H9 (cell line): ENCODE data around the gene TSPAN3. TPM values are rescaled to one million over a fixed set of nuclear protein-coding genes. Genes with fewer than 3 reads are reported as not detected.

ENCODE experiments used
- DNase-seq: peaks from one replicate; pipeline ENCODE4 v3.0.0-alpha.2; 2017
- H2AFZ ChIP-seq: one replicate; pipeline ENCODE4 v1.6.1; 2013; ENCODE audit warnings: mild to moderate bottlenecking, low read length, control low read depth, moderate library complexity
- H2AK5ac ChIP-seq: 2 replicates; pipeline ENCODE4 v1.6.1; 2013; ENCODE audit warnings: low read length, control low read depth, mixed read lengths; ENCODE audit not compliant: insufficient read length
- H2BK120ac ChIP-seq: one replicate; pipeline ENCODE4 v1.6.1; 2013; ENCODE audit warnings: low read depth, mild to moderate bottlenecking, low read length, control low read depth, inconsistent platforms; ENCODE audit not compliant: poor library complexity, severe bottlenecking
- H2BK12ac ChIP-seq: 2 replicates; pipeline ENCODE4 v1.6.1; 2013; ENCODE audit warnings: low read length, control low read depth, mixed read lengths, low read depth; ENCODE audit not compliant: insufficient read length
- H2BK15ac ChIP-seq: 2 replicates; pipeline ENCODE4 v1.6.1; 2013; ENCODE audit warnings: low read depth, low read length, control low read depth
- H2BK20ac ChIP-seq: one replicate; pipeline ENCODE4 v1.6.1; 2013; ENCODE audit warnings: low read depth, mild to moderate bottlenecking, low read length, control low read depth, inconsistent platforms; ENCODE audit not compliant: poor library complexity, severe bottlenecking
- H2BK5ac ChIP-seq: 2 replicates; pipeline ENCODE4 v1.6.1; 2013; ENCODE audit warnings: low read length, control low read depth, mixed read lengths; ENCODE audit not compliant: insufficient read length
- H3K14ac ChIP-seq: 2 replicates; pipeline ENCODE4 v1.6.1; 2013; ENCODE audit warnings: low read length, control low read depth; ENCODE audit not compliant: insufficient read depth
- H3K18ac ChIP-seq: 2 replicates; pipeline ENCODE4 v1.6.1; 2013; ENCODE audit warnings: low read depth, mild to moderate bottlenecking, mixed read lengths, low read length, control low read depth; ENCODE audit not compliant: insufficient read length
- H3K23ac ChIP-seq: 2 replicates; pipeline ENCODE4 v1.6.1; 2013; ENCODE audit warnings: low read length, control low read depth, mixed read lengths, low read depth; ENCODE audit not compliant: insufficient read length
- H3K23me2 ChIP-seq: 2 replicates; pipeline ENCODE4 v1.6.1; 2013; ENCODE audit warnings: low read depth, mild to moderate bottlenecking, mixed read lengths, low read length, control low read depth; ENCODE audit not compliant: insufficient read length, poor library complexity, severe bottlenecking
- H3K27ac ChIP-seq: 2 replicates; pipeline ENCODE4 v1.5.1; 2013; ENCODE audit warnings: low read length, control low read depth, mixed read lengths, low read depth; ENCODE audit not compliant: insufficient read length
- H3K27me3 ChIP-seq: 2 replicates; pipeline ENCODE4 v1.6.1; 2013; ENCODE audit warnings: low read length, control low read depth, inconsistent platforms; ENCODE audit not compliant: insufficient read depth
- H3K4ac ChIP-seq: 2 replicates; pipeline ENCODE4 v1.6.1; 2013; ENCODE audit warnings: low read depth, mild to moderate bottlenecking, control low read depth, inconsistent platforms, low read length, moderate library complexity
- H3K4me1 ChIP-seq: 2 replicates; pipeline ENCODE4 v1.6.1; 2013; ENCODE audit warnings: low read length, control low read depth, inconsistent platforms; ENCODE audit not compliant: insufficient read depth
- H3K4me2 ChIP-seq: 2 replicates; pipeline ENCODE4 v1.6.1; 2013; ENCODE audit warnings: low read length, control low read depth, mixed read lengths; ENCODE audit not compliant: insufficient read length, insufficient read depth
- H3K56ac ChIP-seq: 2 replicates; pipeline ENCODE4 v1.6.1; 2013; ENCODE audit warnings: low read depth, mild to moderate bottlenecking, mixed read lengths, low read length, control low read depth; ENCODE audit not compliant: insufficient read length
- H3K79me1 ChIP-seq: 2 replicates; pipeline ENCODE4 v1.6.1; 2013; ENCODE audit warnings: low read depth, mild to moderate bottlenecking, moderate library complexity, low read length, control low read depth, inconsistent platforms; ENCODE audit not compliant: insufficient read depth, poor library complexity, severe bottlenecking
- H3K79me2 ChIP-seq: 2 replicates; pipeline ENCODE4 v1.6.1; 2013; ENCODE audit warnings: low read length, control low read depth, inconsistent platforms; ENCODE audit not compliant: insufficient read depth
- H3K9ac ChIP-seq: 2 replicates; pipeline ENCODE4 v1.6.1; 2013; ENCODE audit warnings: low read length, control low read depth, mixed read lengths; ENCODE audit not compliant: insufficient read length; ENCODE audit errors: extremely low read depth
- H3K9me3 ChIP-seq: one replicate; pipeline ENCODE4 v1.6.1; 2013; ENCODE audit warnings: low read depth, low read length, inconsistent platforms; ENCODE audit not compliant: control insufficient read depth
- H3T11ph ChIP-seq: one replicate; pipeline ENCODE4 v1.6.1; 2013; ENCODE audit warnings: mild to moderate bottlenecking, low read length, control low read depth, inconsistent platforms
- H4K20me1 ChIP-seq: one replicate; pipeline ENCODE4 v1.6.1; 2013; ENCODE audit not compliant: control insufficient read depth, insufficient read length, insufficient read depth
- H4K5ac ChIP-seq: 2 replicates; pipeline ENCODE4 v1.6.1; 2013; ENCODE audit warnings: low read depth, mild to moderate bottlenecking, mixed read lengths, low read length, control low read depth; ENCODE audit not compliant: insufficient read length
- H4K8ac ChIP-seq: replicated peaks from 2 replicates; pipeline ENCODE4 v1.6.1; 2013; ENCODE audit warnings: low read length, control low read depth, mixed read lengths, low read depth; ENCODE audit not compliant: insufficient read length
- H4K91ac ChIP-seq: 2 replicates; pipeline ENCODE4 v1.6.1; 2013; ENCODE audit warnings: low read depth, mild to moderate bottlenecking, moderate library complexity, mixed read lengths, low read length, control low read depth; ENCODE audit not compliant: insufficient read length
- H3K27ac Mint-ChIP-seq, 3 experiments: 2 replicates in 2 of 3; 3 replicates in 1 of 3; pipeline ENCODE4 v1.8.0; 2020 to 2021; ENCODE audit warnings: mixed read lengths in 3 of 3, mild to moderate bottlenecking in 1 of 3, moderate library complexity in 1 of 3
- H3K27me3 Mint-ChIP-seq: 2 replicates; pipeline ENCODE4 v1.8.0; 2021; ENCODE audit warnings: low read depth, mild to moderate bottlenecking, moderate library complexity, mixed read lengths
- H3K36me3 Mint-ChIP-seq, 3 experiments: 2 replicates in 2 of 3; 3 replicates in 1 of 3; pipeline ENCODE4 v1.8.0; 2020 to 2021; ENCODE audit warnings: low read depth in 3 of 3, mixed read lengths in 3 of 3; ENCODE audit not compliant: insufficient read depth in 1 of 3
- H3K4me1 Mint-ChIP-seq, 2 experiments: 2 replicates each; pipeline ENCODE4 v1.8.0; 2020; ENCODE audit warnings: mixed read lengths in 2 of 2
- H3K4me3 Mint-ChIP-seq, 2 experiments: 2 replicates in 1 of 2; 3 replicates in 1 of 2; pipeline ENCODE4 v1.8.0; 2020 to 2021; ENCODE audit warnings: mild to moderate bottlenecking in 2 of 2, mixed read lengths in 2 of 2, moderate library complexity in 1 of 2
- H3K9me3 Mint-ChIP-seq, 2 experiments: 2 replicates in 1 of 2; 3 replicates in 1 of 2; pipeline ENCODE4 v1.8.0; 2020; ENCODE audit warnings: mild to moderate bottlenecking in 2 of 2, mixed read lengths in 2 of 2, moderate library complexity in 1 of 2
- CTCF ChIP-seq: fragments of 200-600 bp; sonication (generic); conservative IDR thresholded peaks from 3 replicates; pipeline ENCODE4 v1.8.0; 2021; ENCODE audit warnings: antibody characterized with exemption, mild to moderate bottlenecking
- WGBS: extraction: QIAGEN DNeasy Blood & Tissue Kit; methylation state at CpG from one replicate; pipeline ENCODE4 v1.1.7; 2013; ENCODE audit warnings: missing lambda C conversion rate, low lambda C conversion rate, mixed read lengths; ENCODE audit not compliant: insufficient read length; ENCODE audit errors: extremely low coverage; 5-methylcytosine and 5-hydroxymethylcytosine counted together
- total RNA-seq: library from RNA; stranded (reverse); gene quantifications from 2 replicates; pipeline ENCODE4 v1.2.1, GENCODE V29; 2021

The TSPAN3 gene
- total RNA-seq, 1 experiment from 2014 or later = 117 TPM

DNA sequence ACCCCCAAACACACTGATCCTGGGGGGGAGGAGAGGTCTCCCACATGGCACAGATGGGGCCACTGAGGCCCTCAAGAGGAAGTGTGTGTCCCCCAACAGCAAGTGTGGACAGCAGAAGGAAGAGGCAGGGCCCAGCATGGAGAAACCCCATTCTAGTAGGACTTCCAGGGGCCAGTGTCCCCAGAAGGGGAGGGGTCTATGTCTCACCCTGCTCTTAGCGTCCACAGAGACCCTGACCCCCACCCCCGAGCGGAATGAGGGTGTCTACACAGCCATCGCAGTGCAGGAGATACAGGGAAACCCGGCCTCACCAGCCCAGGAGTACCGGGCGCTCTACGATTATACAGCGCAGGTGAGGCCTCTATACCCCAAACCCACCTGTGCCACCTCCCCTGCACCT, 35.3 kb downstream of the TSPAN3 start:
- H3K27ac Mint-ChIP-seq = no peak overlapping the region; a peak in 2 of 7 replicates
- H2AK5ac ChIP-seq = no peak overlapping the region
- WGBS = no CpG with 5 or more reads among the region's 9 CpGs

More for the DNA sequence above, 35.3 kb downstream of the TSPAN3 start:
- Histone ChIP-seq H3K9ac (no peak overlapping the region), H3T11ph (no peak overlapping the region), H3K9me3 (no peaks in the 10 kb centered on the region), H3K4me1 (no peaks in the 10 kb centered on the region), H3K79me1 (no peaks in the 10 kb centered on the region), H3K23me2 (no peaks in the 10 kb centered on the region), H2AFZ (no peak overlapping the region), H3K27ac (no peak overlapping the region), H4K5ac (no peak overlapping the region), H3K27me3 (no peaks in the 10 kb centered on the region), H3K23ac (no peak overlapping the region), H3K56ac (no peak overlapping the region), H2BK20ac (no peak overlapping the region), H2BK12ac (no peak overlapping the region), H4K91ac (no peak overlapping the region), H4K20me1 (no peaks in the 10 kb centered on the region), H3K18ac (no peak overlapping the region), H2BK15ac (no peak overlapping the region), H3K79me2 (no peaks in the 10 kb centered on the region), H3K4ac (no peak overlapping the region), H4K8ac (no peak overlapping the region), H3K14ac (no peak overlapping the region), H2BK120ac (no peak overlapping the region), H2BK5ac (no peak overlapping the region), H3K4me2 (no peak overlapping the region)
- peaks cover 9 to 12% of the 10 kb centered on the region in 2 experiments for H3K9me3 Mint-ChIP-seq
- peaks cover 7 to 13% (median 11%) of the 10 kb centered on the region in 3 experiments for H3K36me3 Mint-ChIP-seq
- peaks cover 13 to 21% of the 10 kb centered on the region in 2 experiments for H3K4me1 Mint-ChIP-seq
- peaks cover 4% of the 10 kb centered on the region; the same call in 1 of the 2 replicates for H3K27me3 Mint-ChIP-seq
- no peak for TF ChIP-seq CTCF
- DNase-seq = peak; percentile 27
- H3K4me3 Mint-ChIP-seq = no peak overlapping the region
